ENCODE results near the gene NHP2. TPM values are rescaled to one million over a fixed set of nuclear protein-coding genes. Genes with fewer than 3 reads are reported as not detected.
A peak's percentile ranks its signal among the peaks of the same experiment; 100 is the strongest.

The NHP2 gene
- total and polyA plus RNA-seq, 9 of the 15 experiments (the other 6 are each of a cell fraction or from before 2014, with no cell fraction given): 52.8 to 622 (median 144) TPM

GRCh38 chr5:178194026-178194425 lies 40.3 kb upstream of the NHP2 start:
- Histone ChIP-seq H3K27me3 (ENCODE audit: control insufficient read depth in 2 of 2, insufficient read depth in 2 of 2, low read length in 2 of 2) (peaks cover 5 to 16% of the 10 kb centered on the region in 2 experiments; a peak in 3 of 5 replicates), H2AFZ (ENCODE audit: low read depth, low read length) (peak overlapping the region; percentile 70; the same call in 1 of the 2 replicates), H3K36me3 (ENCODE audit: control insufficient read depth, insufficient read depth, low read length) (no peaks in the 10 kb centered on the region), H3K4me3 (no peak overlapping the region), H3K4me1 (replicated peaks in 1 of 2; ENCODE audit: control insufficient read depth in 2 of 2, insufficient read depth in 2 of 2, low read length in 2 of 2) (peaks cover 0 to 8% of the 10 kb centered on the region in 2 experiments; a peak in 2 of 5 replicates), H3K4me2 (ENCODE audit: insufficient read depth, low read length) (0 out of 2 replicates have a peak overlapping the region, but pooled peaks have one; percentile 10), H3K79me2 (ENCODE audit: control insufficient read depth, insufficient read depth, low read length) (no peaks in the 10 kb centered on the region), H3K27ac (ENCODE audit: extremely low read depth, low read depth, low read length) (no peak overlapping the region), H3K9me1 (ENCODE audit: control insufficient read depth, insufficient read depth, low read length) (no peaks in the 10 kb centered on the region), H3K9me3 (replicated peaks; ENCODE audit: control insufficient read depth, insufficient read depth, low read depth, low read length) (no peaks in the 10 kb centered on the region; the same call in 1 of the 2 replicates), H3K9ac (ENCODE audit: insufficient read depth in 1 of 2, low read depth in 2 of 2, low read length in 2 of 2) (peak overlapping the region in 1 of 2 experiments; percentile 77; a peak in 1 of 4 replicates), H4K20me1 (replicated peaks; ENCODE audit: control insufficient read depth, insufficient read depth, low read length) (no peaks in the 10 kb centered on the region)
- ChIA-PET POLR2A (no interaction called here), CTCF (ENCODE audit: low intra/inter-chr PET ratio) (no interaction called here)
- FAIRE-seq (no peak), ATAC-seq (peak; percentile 32; the same call in 2 of the 3 replicates), DNase-seq (ENCODE audit: extremely low read depth in 1 of 4, low spot score in 3 of 4) (peak in 1 of 4 experiments; percentile 4)
- in situ Hi-C loops (cut with MboI): no loop called here
- intact Hi-C loops (cut with micrococcal nuclease): no loop called here
- 6% methylated on average over 4 of the region's 7 CpGs for WGBS (ENCODE audit: insufficient coverage, low coverage, missing lambda C conversion rate)
- BruUV-seq (replicated peaks): no TSS peak
- TF ChIP-seq MEIS2 (IDR thresholded peaks at IDR 0.05; ENCODE audit: partially characterized antibody) (no peak), NFE2L1 (tag; IDR thresholded peaks at IDR 0.05; ENCODE audit: borderline replicate concordance, low read depth) (no peak), FOXJ3 (CRISPR knock-in tag; IDR thresholded peaks at IDR 0.05) (no peak), C11orf30 (IDR thresholded peaks at IDR 0.05; ENCODE audit: low read depth) (no peak), VEZF1 (CRISPR knock-in tag; IDR thresholded peaks at IDR 0.05) (no peak), KDM5B (IDR thresholded peaks at IDR 0.05; ENCODE audit: insufficient replicate concordance, low read depth, low read length) (no peak), ZNF384 (IDR thresholded peaks at IDR 0.05; ENCODE audit: low read depth, low read length) (no peak), ZSCAN32 (CRISPR knock-in tag; IDR thresholded peaks at IDR 0.05) (no peak), MCM2 (IDR thresholded peaks at IDR 0.05; ENCODE audit: low read depth) (no peak), TAF15 (IDR thresholded peaks at IDR 0.05; ENCODE audit: low read depth, low read length) (no peak), NR3C1 (CRISPR knock-in tag; IDR thresholded peaks at IDR 0.05) (no peak), FIP1L1 (IDR thresholded peaks at IDR 0.05; ENCODE audit: low read depth, low read length, poor library complexity, severe bottlenecking) (no peak), NR1H2 (CRISPR knock-in tag; IDR thresholded peaks at IDR 0.05) (no peak), STAT5B (CRISPR knock-in tag; IDR thresholded peaks at IDR 0.05) (no peak), SRSF9 (IDR thresholded peaks at IDR 0.05; ENCODE audit: borderline replicate concordance, low read depth, low read length) (no peak)

All from K562 (cell line).